Measurements from ENCODE around the gene KCNK18. TPM values are rescaled to one million over a fixed set of nuclear protein-coding genes. Genes with fewer than 3 reads are reported as not detected.
A peak's percentile ranks its signal among the peaks of the same experiment; 100 is the strongest.

The KCNK18 gene
- total and polyA plus RNA-seq, 2 of the 8 experiments (the other 6 are each of a cell fraction or from before 2014, with no cell fraction given), result not detected

DNA sequence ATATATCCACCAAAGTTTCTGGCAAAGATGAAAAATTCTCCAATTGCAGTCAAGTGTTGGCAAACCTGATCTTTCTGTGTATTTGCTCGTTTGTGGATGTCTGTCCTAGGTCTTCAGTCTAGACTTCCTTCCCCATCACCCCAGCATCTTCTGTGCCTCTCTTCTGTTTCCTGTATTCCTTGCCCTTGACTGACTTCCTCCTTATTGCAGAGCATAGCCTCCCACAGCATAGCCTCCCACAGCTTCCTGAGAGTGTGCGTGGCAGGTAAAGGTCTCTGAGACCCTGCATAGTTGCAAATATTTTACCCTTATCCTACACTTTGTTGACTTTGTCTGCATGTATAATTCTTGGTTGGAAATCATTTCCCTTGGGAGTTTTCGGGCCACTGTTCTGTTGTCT, 62.0 kb downstream of the KCNK18 start:
- no peak overlapping the region for H4K8ac ChIP-seq (ENCODE audit: extremely low read depth, insufficient read depth, low read length)
- no peak overlapping the region for H2BK120ac ChIP-seq (replicated peaks; ENCODE audit: low read depth, low read length)
- no peak overlapping the region for H3K23ac ChIP-seq (ENCODE audit: insufficient read length)
- CTCF ChIA-PET (ENCODE audit: partially characterized antibody), result interaction anchor here (0.7 kb wide), 2 partner anchors 43 to 59 kb away, joined by 3 read pairs; no protein-coding TSS in a partner anchor
- H3K36me3 ChIP-seq (ENCODE audit: control insufficient read depth in 2 of 4, insufficient read depth in 4 of 4, low read length in 3 of 4), result no peaks in the 10 kb centered on the region
- POLR2A ChIA-PET (ENCODE audit: partially characterized antibody), result no interaction called here
- H2AFZ ChIP-seq (ENCODE audit: low read length), result no peak overlapping the region
- no peaks in the 10 kb centered on the region for H4K20me1 ChIP-seq (replicated peaks in 1 of 2; ENCODE audit: control insufficient read depth in 1 of 2, insufficient read depth in 2 of 2, low read length in 2 of 2)
- DNase-seq (ENCODE audit: low read depth in 1 of 2, low spot score in 2 of 2) (peak in 1 of 2 experiments; percentile 39), FAIRE-seq (no peak)
- no peak overlapping the region for H3K4ac ChIP-seq (replicated peaks; ENCODE audit: insufficient read length, low read depth, low read length)
- H2BK15ac ChIP-seq (ENCODE audit: low read length), result no peak overlapping the region
- H4K5ac ChIP-seq (ENCODE audit: insufficient read length, low read depth, low read length), result no peak overlapping the region
- H3K9me3 ChIP-seq (ENCODE audit: insufficient read depth in 2 of 2, low read depth in 1 of 2, low read length in 1 of 2), result no peaks in the 10 kb centered on the region
- H3K23me2 ChIP-seq (ENCODE audit: low read depth, low read length), result no peaks in the 10 kb centered on the region; the same call in 1 of the 2 replicates
- no peaks in the 10 kb centered on the region for H3K27me3 ChIP-seq (replicated peaks in 1 of 4; ENCODE audit: control insufficient read depth in 3 of 4, extremely low read depth in 1 of 4, insufficient read depth in 3 of 4, low read length in 3 of 4)
- H3K4me1 ChIP-seq (replicated peaks in 1 of 4; ENCODE audit: control insufficient read depth in 3 of 4, insufficient read depth in 4 of 4, low read length in 3 of 4), result peaks cover 0 to 10% (median 5%) of the 10 kb centered on the region in 4 experiments; a peak in 4 of 7 replicates
- no peak overlapping the region for H3K4me3 ChIP-seq (ENCODE audit: extremely low read depth in 1 of 4, insufficient read depth in 2 of 4, low read depth in 3 of 4, low read length in 4 of 4)
- no peak overlapping the region for H3K27ac ChIP-seq (ENCODE audit: low read depth, low read length)
- no peak overlapping the region for H3K4me2 ChIP-seq (ENCODE audit: insufficient read depth in 1 of 2, low read depth in 2 of 2, low read length in 2 of 2)
- H4K91ac ChIP-seq (replicated peaks; ENCODE audit: insufficient read length, low read length), result no peak overlapping the region
- TF ChIP-seq MAFK (IDR thresholded peaks at IDR 0.05; ENCODE audit: low read depth, low read length) (no peak), TAF7 (optimal IDR thresholded peaks at IDR 0.05; ENCODE audit: borderline replicate concordance, low read depth, low read length) (no peak), TCF12 (IDR thresholded peaks at IDR 0.05; ENCODE audit: low read depth, low read length) (no peak), CREB1 (IDR thresholded peaks at IDR 0.05) (no peak), KDM4A (IDR thresholded peaks at IDR 0.05; ENCODE audit: low read depth, low read length, severe bottlenecking) (no peak), GTF2F1 (IDR thresholded peaks at IDR 0.05; ENCODE audit: borderline replicate concordance, low read depth, low read length) (no peak), ZNF274 (IDR thresholded peaks at IDR 0.05; ENCODE audit: borderline replicate concordance, extremely low read depth, low read length) (no peak)
- H2BK5ac ChIP-seq (ENCODE audit: low read depth, low read length), result no peak overlapping the region
- H3K14ac ChIP-seq (ENCODE audit: insufficient read length), result no peak overlapping the region
- no peak overlapping the region for H2AK5ac ChIP-seq (ENCODE audit: low read depth, low read length)
- H3K56ac ChIP-seq (replicated peaks; ENCODE audit: insufficient read length, low read depth, low read length), result no peak overlapping the region
- no peak overlapping the region for H3K18ac ChIP-seq (ENCODE audit: extremely low read depth, low read length)
- H2BK12ac ChIP-seq (ENCODE audit: low read depth, low read length), result no peak overlapping the region
- no peak overlapping the region for H3K9ac ChIP-seq (replicated peaks in 1 of 4; ENCODE audit: extremely low read depth in 1 of 4, low read depth in 3 of 4, low read length in 3 of 4)
- WGBS, 2 experiments (ENCODE audit: extremely low coverage in 1 of 2, insufficient coverage in 1 of 2, insufficient read length in 1 of 2, insufficient replicate concordance in 2 of 2, low coverage in 1 of 2, low lambda C conversion rate in 2 of 2, missing lambda C conversion rate in 1 of 2), result 91% methylated on average over 3 of the region's 3 CpGs; no CpG with 5 or more reads in 1 of the 2 experiments
- H3K79me2 ChIP-seq (ENCODE audit: control insufficient read depth in 1 of 2, insufficient read depth in 2 of 2, low read length in 2 of 2), result no peaks in the 10 kb centered on the region
- no peaks in the 10 kb centered on the region for H3K79me1 ChIP-seq (ENCODE audit: low read depth, low read length)
- H2BK20ac ChIP-seq (ENCODE audit: low read length), result no peak overlapping the region

All from H1 (cell line).